ENCODE results near the gene FAM53A.

The FAM53A gene

GRCh38 chr4:1716065-1716945 lies 32.2 kb upstream of the FAM53A start:
- Histone ChIP-seq H3K9ac (no peak overlapping the region), H4K20me1 (ENCODE audit: insufficient read depth) (no peaks in the 10 kb centered on the region), H3K36me3 (ENCODE audit: insufficient read depth) (no peaks in the 10 kb centered on the region), H2AFZ (ENCODE audit: low read depth) (no peak overlapping the region), H3K79me2 (ENCODE audit: insufficient read depth, low read depth) (peaks cover 39% of the 10 kb centered on the region), H3K4me3 (IDR thresholded peaks at IDR 0.05; ENCODE audit: insufficient read depth, low read depth, low read length) (no peak overlapping the region), H3K27ac (no peak overlapping the region), H3K4me1 (ENCODE audit: low read depth, poor library complexity, severe bottlenecking) (peaks cover 18% of the 10 kb centered on the region), H3K4me2 (no peak overlapping the region), H3K27me3 (ENCODE audit: insufficient read depth, low read depth) (no peaks in the 10 kb centered on the region)
- no peak for TF ChIP-seq CTCF (conservative IDR thresholded peaks at IDR 0.05; ENCODE audit: low read depth, low read length)

GRCh38 chr4:1715002-1715758 lies 31.1 kb upstream of the FAM53A start:
- Histone ChIP-seq H3K27me3 (ENCODE audit: insufficient read depth, low read depth) (no peaks in the 10 kb centered on the region), H3K79me2 (ENCODE audit: insufficient read depth, low read depth) (peaks cover 50% of the 10 kb centered on the region), H3K4me1 (ENCODE audit: low read depth, poor library complexity, severe bottlenecking) (peaks cover 22% of the 10 kb centered on the region), H3K27ac (no peak overlapping the region), H3K4me3 (IDR thresholded peaks at IDR 0.05; ENCODE audit: insufficient read depth, low read depth, low read length) (no peak overlapping the region), H3K9ac (no peak overlapping the region), H3K4me2 (no peak overlapping the region), H3K36me3 (ENCODE audit: insufficient read depth) (no peaks in the 10 kb centered on the region), H4K20me1 (ENCODE audit: insufficient read depth) (0 out of 2 replicates have a peak, but pooled peaks cover 3% of the 10 kb centered on the region), H2AFZ (ENCODE audit: low read depth) (no peak overlapping the region)
- TF ChIP-seq CTCF (conservative IDR thresholded peaks at IDR 0.05; ENCODE audit: low read depth, low read length): no peak

GRCh38 chr4:1714303-1715001 lies 30.3 kb upstream of the FAM53A start:
- peaks cover 23% of the 10 kb centered on the region for H3K4me1 ChIP-seq (ENCODE audit: low read depth, poor library complexity, severe bottlenecking)
- no peak overlapping the region for H3K4me3 ChIP-seq (IDR thresholded peaks at IDR 0.05; ENCODE audit: insufficient read depth, low read depth, low read length)
- peaks cover 50% of the 10 kb centered on the region for H3K79me2 ChIP-seq (ENCODE audit: insufficient read depth, low read depth)
- H3K27me3 ChIP-seq (ENCODE audit: insufficient read depth, low read depth): no peaks in the 10 kb centered on the region
- no peak overlapping the region for H3K27ac ChIP-seq
- no peaks in the 10 kb centered on the region for H3K36me3 ChIP-seq (ENCODE audit: insufficient read depth)
- no peak overlapping the region for H2AFZ ChIP-seq (ENCODE audit: low read depth)
- no peak for TF ChIP-seq CTCF (conservative IDR thresholded peaks at IDR 0.05; ENCODE audit: low read depth, low read length)
- no peak overlapping the region for H3K9ac ChIP-seq
- H4K20me1 ChIP-seq (ENCODE audit: insufficient read depth): 0 out of 2 replicates have a peak, but pooled peaks cover 5% of the 10 kb centered on the region
- H3K4me2 ChIP-seq: peak overlapping the region; percentile 51; the same call in 1 of the 2 replicates

Data from KMS-11 (cell line).